Activated CD4-positive, CD25-positive, alpha-beta regulatory T cell treated with anti-CD3 and anti-CD28 coated beads, Interleukin-2, amount 50 U/mL, for 24 hours (primary cell): ENCODE measurements around the gene KCNQ1OT1.

Source experiments
- ATAC-seq, 2 donors: fragments of 150-1000 bp; cut with Tn5 transposase; one replicate each; pipeline ENCODE4 v1.10.0; 2021; ENCODE audit warnings: mild to moderate bottlenecking in 1 of 2, moderate library complexity in 1 of 2

Gene KCNQ1OT1

DNA sequence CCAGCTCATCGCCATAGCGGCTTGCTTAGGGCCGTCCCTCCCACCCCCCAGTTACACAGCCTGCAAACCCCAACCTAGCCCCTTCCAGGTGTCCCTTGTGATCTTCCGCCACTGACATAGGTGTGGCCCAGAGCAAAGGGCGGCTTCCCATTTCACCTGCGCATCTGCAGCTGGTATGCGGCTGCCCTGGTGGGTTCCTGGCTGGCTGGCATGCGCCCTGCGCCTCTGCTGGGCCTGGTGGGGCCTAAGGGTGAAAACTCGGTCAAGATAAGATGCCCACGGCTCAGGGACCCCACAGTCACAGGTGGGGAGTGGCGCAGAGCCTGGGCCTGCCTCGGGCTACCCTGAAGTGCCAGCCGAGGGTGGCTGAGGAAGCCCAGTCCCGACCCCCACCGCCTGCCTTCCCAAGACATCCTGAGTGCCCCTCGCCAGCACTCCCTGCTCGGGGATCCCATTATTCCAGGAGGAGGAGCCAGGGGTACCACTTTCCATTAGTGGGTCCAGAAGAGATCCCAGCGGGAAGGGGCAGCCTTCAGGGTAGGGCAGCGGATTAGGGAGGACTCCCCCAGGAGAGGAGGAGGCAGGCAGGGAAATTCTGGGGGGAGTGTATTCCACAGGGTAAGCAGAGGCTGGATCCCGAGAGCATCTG lies 36.9 kb upstream of the KCNQ1OT1 start:
- ATAC-seq = no peak

DNA sequence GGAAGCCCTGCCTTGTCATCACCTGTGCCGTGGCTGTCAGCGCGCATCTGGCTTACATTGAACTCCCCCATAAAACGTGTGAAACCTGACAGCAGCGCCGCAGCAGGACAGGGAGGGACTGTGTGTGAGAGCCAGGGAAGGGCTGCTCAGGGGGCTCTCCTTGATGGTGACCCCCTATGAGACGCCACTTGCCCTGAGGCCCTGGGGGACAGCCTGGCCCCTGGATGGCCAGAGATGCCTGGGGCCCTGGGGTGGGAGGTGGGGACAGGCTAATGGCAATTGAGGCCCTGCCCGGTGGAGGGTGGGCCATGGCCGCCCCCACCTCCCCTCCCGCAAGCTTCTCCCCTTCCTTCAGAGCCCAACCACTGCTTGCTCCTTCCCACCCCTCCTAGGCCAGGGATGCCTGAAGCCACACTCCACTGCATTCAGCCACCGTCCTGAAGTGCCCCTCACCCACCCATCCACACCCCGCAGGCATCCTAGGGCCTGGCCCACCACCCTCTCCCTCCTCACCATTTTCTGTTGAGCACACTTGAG lies 35.3 kb upstream of the KCNQ1OT1 start:
- no peak for ATAC-seq

DNA sequence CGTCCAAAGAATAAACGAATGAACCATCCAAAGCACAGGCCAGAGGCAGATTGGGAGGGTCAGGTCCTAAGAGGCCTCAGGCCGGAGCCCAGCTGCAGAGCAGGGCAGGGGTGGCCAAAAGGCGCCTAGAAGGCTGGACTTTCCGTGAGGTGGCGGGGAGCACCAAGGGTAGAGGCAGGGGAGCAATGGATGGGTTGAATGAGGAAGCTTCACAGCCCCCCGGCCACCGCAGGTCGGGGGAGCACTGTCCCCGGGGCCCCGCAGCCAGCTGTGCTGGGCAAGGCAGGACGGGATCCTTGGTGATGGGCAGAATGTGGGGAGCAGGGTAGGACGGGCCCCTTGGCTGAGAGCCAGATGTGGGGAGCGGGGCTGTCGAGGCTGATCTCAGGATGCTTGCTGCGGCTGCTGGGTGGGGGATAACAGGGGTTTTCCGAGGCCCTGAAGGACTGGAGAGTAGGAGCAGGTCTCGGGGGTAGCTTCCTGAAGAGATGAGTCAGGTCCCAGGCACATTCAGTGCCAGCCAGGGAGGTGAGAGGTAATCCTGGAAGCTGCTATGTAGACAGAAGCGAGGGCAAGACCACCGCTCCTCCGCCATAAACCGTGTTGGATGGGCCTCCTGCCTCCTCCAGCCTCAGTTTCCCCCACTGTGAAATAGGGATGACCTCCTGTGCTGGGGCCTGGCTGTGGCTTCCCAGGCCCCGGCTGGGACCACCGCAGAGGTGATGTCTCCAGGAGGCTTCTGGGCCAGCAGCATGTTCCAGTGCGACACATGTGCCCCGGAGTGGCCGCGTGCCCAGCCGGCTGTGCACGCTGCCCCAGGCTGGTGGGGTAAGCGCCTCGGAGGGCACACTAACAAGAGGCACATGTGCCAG lies 34.6 kb upstream of the KCNQ1OT1 start:
- no peak for ATAC-seq

DNA sequence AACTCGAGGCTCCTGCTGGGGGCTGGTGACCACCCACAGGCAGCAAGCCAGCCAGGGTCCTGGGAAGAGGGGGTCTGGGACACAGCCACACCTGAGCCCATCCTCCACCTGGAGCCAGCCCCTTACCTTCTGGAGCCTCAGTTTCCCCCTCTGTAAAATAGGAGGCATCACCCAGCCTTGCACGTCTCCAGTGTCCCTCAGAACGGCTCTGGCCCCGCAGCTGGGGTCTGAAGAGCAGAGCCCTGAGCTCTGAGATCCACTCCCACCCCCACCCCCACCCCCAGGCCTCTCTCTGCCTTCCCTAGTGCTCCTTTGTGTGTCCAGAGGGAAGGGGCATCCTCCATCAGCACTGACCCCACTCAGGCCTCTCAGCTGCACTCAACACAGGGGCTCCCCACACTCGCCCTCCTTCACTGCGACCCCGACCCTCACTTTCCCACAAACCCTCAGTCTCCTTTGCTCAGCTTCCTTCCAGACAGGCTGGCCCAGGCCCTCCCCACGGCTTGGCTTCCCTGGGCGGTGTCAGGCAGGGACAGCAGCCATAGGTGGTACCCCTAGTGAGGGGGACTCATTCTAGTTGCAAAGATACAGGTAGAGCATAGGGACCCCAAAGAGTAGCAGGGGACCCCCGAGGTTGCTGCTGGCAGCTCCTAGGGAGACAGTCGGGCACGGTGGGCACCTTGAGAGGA lies 33.3 kb upstream of the KCNQ1OT1 start:
- ATAC-seq = no peak

DNA sequence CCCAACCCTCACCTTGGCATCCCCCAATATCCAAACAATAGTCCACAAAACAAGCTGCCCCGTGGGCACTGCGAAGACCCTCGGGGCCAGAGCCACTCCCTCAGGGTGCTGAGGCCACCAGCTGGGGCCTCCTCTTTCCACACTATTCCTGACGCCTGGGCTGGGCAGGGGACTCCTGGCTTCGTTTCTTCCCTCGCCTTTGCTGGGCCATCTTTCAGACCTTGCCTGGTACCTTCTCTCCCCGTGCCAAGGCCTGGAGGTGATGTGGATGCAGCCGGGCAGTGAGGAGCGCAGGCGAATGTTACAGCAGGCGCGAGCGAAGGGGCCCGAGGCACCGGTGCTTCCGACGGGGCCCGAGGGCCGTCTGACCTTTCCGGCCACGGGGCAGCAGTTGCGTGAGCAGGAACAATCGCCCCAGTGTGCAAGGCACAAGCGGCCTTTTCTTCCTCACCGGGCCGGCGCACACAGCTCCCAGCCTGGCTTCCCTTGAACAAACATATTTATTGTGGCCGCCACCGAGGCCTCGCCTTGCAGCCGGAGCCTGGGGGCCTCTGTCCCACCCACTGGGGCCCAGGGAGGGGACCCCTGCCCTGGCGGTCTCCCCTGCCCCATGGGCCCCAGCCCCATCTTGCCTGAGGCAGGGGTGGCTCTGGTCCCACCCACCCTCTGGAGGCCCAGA lies 32.6 kb upstream of the KCNQ1OT1 start:
- no peak for ATAC-seq

DNA sequence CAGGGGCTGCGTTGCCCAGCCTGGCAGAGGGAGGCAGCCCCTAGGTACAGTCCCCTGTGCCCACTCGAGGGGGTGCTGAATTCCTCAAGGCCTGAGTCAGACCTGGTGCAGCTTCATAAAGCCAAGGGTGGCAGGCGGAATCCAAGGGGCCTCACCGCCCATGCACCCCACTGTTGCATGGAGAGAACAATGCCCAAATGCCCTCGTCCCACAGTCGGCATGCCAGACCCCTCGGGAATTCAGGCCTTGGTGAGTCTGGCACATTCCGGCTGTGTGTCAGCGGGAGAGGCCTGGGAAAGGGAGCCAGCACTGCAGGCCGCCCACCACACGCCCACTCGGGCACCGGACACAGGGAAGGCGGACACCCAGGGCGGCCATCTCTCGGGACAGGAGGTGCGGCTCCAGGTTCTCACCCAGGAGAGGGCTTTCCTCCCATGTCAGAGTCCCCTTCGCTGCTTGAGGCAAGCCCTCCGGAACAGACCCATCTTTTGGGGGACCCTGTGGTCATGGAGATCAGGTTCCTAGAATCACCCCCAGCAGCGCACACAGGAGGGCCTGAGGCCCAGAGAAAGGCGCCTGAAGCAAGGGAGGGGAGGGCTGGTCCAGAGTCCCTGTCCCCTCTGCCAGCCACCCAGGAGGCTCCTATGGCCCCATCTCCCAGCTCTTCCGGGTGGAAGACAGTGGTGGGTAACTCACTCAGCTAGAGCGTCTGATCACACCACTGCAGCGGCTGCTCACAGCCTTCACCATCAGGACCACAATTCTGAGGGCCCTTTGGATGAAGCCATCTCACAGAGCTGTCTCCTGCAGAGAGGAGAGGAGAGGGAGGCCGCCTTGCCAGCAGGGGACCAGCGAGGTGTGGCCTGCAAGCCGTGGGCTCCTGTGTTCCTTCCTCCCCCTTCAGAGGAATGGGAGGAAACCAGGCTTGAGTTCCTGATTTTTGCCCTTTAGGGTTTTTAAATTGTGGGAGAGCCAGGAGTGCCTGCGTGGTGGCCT lies 31.6 kb upstream of the KCNQ1OT1 start:
- no peak for ATAC-seq

DNA sequence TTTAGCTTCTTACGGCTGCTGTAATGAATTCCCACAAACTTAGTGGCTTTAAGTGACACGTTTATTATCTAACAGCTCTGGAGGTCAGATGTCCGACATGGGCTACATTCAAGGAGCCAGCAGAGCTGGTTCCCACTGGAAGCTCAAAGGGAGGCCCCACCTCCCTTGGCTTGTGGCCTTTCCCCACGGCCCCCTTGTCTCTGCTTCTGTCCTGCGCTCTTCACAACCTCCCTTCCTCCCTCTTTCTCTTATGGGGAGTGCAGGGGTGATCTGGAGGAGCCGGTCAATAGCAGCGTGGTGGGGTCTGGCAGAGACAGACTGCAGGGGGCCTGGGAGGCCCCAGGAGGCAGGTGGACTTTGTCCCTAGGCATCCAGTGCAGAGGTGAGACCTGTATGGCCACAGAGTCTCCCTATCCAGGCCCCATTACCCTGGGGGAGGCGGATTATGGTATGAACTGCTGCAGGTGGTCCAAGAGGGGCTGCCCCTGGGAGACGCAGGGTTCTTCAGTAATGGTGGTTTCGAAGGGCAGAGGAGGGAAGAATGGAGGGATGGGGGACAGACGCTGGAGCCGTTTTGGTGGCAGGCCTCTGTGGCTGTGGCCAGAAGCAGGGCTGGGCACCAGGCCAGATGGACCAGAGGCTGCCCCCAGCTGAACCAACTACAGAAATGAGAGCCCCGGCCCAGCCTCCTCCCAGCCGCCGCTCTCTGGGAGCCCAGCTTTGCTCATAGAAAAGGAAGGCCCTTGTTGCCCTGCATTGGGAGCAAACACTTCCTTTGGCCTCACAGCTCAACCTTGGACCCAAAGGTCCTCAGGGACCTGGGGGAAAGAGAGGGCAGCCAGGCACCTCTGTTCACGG lies 30.7 kb upstream of the KCNQ1OT1 start:
- ATAC-seq = no peak

DNA sequence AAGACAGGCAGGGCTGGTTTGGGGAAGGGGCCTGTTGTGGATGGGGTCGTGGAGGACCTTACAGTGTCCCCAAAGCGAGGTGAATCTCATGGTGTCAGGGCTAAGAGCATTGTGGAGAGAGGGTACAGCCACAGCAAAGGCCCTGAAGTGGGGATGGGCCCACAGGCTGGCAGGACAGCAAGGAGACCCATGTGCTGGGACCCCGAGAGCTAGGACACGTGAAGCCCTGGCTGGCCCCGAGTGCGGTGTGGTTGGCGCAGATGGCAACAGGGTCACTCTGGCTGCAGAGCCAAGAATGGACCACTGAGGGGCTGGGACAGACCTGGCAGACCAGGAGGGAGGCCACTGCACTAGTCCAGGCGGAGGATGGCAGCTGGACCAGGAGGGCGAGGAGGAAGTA lies 30.0 kb upstream of the KCNQ1OT1 start:
- ATAC-seq = no peak

DNA sequence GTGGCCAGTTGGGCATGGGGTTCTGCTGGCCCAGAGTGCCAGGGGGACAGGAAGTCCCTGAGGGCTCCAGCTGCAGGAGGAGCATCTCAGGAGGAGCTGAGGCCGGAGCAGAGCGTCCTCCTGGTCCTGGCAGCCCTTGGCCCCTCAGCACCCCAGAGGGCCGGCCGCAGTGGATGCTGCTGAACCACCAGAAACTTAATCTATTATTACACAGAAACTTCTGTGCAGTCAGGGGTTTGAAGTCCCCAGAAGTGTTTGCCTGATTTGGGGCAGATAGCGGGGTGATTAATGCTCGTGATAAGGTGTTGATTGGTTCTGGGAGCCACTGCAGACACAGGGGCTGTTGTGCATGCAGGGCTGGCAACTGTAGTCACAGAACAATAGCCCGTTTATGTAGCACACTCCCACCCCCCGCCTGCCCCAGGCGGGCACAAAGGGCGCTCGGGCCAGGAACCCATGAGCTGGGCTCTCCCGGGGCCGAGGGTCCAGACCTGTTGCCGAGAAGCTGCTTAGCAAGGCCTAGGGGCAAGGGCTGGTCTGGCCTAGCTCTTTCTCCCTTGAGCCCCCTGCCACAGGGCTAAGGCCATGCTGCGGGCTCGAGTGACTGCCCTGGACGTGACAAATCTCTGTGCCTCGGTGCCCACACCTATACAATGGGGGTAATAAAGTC lies 29.0 kb upstream of the KCNQ1OT1 start:
- no peak for ATAC-seq

DNA sequence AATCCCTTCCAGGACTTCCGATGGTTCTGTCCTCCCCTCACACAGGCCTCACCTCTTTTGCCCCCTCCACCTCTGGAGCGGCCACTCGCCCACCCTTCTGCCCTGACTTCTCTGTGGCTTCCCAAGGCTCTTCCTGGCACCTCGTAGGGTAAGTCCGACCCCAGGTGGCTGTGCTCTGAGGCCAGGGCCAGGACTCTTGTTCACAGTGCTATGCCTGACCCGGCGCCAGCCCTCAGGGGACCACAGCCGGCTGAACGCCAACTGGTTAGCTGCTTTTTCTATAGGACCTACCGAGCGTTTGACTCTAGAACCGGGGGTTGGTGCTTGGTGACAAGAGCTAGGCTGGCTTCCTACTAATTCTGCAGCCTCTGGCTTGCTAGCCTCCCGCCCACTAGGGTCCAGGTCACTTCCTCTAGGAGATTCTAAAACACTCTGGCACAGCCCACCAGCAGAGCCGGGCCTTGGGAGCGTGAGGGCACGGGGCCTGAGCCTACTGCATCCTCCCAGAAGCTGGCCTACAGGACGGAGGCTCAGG lies 28.4 kb upstream of the KCNQ1OT1 start:
- ATAC-seq = no peak

DNA sequence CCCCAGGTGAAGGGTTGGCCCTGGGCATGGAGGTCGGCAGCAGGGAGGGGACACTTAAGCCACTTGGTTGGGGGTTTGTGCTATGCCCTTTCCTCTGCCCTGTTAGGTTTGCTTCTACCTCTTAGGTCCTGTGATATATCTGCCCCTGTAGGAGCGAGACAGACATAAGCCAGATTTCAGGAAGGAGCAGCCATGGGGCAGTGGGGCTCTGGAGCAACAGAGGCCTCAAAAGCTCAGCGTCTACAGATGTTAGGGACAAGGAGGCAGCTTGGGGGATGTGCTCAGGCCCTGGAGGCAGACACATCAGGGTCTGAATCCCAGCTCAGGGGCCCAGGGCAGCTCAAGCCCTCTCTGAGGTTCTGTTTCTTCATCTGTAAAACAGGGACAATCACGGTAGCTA lies 27.2 kb upstream of the KCNQ1OT1 start:
- no peak for ATAC-seq

DNA sequence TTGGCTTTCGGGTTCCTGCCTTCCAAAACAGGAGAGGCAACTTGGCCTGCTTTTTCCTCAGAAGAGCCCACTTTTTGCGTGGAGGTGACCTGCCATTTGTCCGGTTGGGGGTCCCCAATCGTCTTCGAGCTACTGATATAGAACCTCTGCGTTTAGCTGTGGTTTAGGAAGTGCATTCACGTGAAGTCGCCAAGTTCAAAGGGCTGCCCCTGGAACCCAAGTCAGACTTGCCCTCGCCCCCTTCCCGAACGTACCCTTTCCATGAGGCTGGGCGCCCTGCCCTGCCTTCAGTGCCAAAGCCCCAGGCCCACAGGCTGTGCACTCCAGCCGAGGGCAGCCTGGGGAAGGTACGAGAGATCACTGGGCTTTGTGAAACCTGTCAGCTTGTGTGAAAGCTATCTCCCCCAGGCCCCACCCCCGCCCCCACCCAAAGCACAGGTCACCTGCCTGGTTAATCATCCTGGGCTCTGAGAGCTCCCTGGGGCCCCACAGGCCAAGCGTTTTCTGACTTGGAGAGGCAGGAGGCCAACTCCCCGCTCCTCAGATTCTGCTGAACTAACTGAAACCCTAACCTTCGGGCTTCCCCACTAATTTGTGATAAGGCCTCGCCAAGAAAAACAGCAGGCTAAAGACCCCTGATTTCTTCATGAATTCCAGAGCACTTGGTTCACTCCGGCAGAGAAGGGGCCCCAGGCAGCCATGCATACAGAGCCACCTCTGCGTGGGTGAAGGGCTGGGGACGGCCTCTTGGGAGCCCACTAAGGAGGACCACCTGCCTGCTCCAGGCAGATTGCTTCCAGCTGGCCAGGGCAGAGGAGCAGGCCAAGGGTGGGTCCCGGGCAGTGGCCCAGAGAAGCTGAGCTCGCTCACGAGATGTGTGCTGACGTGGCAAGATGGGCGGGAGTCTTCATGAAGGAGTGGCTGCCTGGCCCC lies 25.8 kb upstream of the KCNQ1OT1 start:
- no peak for ATAC-seq

DNA sequence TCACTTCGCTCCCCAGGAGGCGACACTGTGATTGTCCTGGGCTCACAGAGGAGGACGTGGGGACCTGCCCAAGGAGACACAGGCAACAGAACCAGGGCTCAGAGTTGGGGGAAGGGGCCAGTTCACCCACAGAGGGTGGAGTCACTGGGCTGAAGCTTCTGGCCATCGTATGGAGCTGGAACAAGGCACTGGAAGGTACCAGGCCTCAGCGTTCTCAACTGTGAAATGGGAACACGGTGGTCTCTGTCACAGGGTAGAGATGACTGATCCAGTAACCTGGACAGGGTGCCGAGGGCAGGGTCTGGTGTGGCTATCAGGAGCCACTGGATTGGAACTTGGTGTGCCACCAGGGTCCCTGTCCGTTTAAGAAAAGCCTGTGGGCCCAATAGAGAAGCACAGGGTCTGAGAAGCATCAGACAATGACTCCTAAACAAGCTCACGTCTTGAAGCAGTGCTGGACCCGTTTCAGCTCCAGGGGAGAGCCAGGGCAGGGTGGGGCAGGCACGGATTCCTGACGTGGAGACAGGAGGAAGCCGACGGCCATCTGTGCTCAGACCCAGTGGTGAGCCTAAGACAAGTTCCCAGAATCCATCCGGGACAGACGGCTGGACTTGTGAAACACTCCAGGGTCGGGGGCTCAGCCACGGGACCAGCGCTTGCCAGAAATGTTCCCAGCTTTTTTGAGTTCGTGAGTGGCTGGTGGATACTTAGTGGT lies 25.0 kb upstream of the KCNQ1OT1 start:
- ATAC-seq = no peak

DNA sequence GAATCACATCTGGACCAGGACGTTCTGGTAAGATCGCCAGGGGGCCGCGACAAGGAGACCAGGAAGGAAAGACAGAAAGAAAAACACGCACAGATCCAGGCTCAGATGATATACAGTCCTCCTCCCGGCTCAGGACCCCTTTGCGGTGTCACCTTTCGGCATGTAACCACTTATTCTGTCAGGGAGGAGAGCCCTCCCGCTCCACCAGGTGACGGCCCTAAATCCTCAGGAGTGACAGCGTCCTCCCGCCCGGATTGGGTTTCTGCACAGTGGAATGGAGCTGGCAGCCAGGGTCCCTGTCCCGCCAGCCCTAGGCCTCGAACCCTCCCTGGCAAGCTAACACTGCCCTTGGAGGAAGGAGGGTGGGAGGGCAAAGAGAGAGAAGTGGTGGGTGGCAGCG lies 24.3 kb upstream of the KCNQ1OT1 start:
- ATAC-seq = no peak

DNA sequence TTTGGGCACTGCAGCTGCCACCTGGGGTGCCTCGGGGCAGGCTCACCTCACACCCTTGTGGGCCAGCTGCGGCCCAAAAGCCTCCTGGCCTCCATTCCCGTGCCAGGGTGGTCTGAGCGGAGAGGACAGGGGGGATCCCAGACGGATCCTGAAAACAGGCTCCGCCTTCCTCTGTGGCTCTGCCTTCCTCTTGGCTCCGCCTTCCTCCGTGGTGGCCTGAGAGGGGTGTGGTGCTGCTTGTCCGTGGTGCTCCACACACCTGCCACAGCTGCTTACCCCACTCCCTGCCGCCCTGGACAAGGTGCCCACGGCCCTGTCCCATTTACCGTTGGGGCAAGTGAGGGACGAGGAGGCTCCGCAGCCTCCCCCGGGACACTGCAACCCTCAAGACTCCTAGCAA lies 23.2 kb upstream of the KCNQ1OT1 start:
- ATAC-seq = no peak

DNA sequence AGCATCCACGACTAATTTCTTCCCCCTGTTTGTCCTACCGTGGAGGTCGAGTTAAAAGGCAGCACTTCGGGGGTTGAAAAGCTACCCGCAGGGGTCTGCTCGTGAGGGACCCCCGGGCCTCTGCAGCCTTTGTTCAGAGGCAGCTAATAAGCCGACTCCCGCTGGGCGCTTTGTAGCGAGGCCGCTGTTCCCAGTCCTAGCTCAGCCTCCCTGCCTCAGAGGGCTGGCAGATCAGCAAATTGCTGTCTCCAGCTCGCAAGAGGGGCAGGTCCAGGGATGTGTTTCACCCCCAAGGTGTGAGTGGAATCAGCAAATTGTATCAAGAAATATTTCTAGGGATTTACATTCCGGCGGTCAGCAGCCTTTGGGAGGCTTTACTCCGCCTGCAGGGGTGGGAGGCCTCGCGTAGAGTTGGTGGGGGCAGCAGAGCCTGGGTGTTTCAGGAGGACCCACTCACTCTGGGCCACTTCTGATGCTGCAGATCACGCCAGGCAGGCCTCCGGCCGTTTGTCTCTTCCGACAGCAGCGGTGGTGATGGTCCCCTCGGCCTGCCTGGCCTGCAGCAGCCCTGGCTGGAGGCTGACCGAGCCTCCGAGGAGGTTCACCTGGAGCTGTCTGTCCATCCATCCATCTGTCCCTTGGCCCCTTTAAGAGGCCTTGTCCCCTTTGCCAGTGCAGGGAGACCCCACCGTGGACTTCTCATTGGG lies 21.6 kb upstream of the KCNQ1OT1 start:
- no peak for ATAC-seq
